HepG2 (cell line): ENCODE measurements around the gene STIM1. TPM values are rescaled to one million over a fixed set of nuclear protein-coding genes. Genes with fewer than 3 reads are reported as not detected.

Experiments
- ATAC-seq: fragments of 200-7000 bp; cut with Tn5 transposase; 3 replicates; pipeline ENCODE4 v1.9.1; 2020; ENCODE audit warnings: mild to moderate bottlenecking, moderate library complexity
- BruUV-seq: library from RNA; stranded (reverse); fragments of 400-500 nt; replicated peaks from 2 replicates; lab custom pipeline; 2021; lab: Mats Ljungman, UMichigan
- CTCF ChIA-PET: fragments of 300-600 bp; formaldehyde crosslinking; extraction: SDS; loops from one replicate; lab custom pipeline; 2021; ENCODE audit warnings: low total read pairs, inconsistent platforms, low intra/inter-chr PET ratio; lab: Yijun Ruan, JAX
- POLR2A ChIA-PET: fragments of 350-600 bp; sonication (Branson Sonifier 250); formaldehyde crosslinking; loops from one replicate; lab custom pipeline; 2020; ENCODE audit warnings: antibody characterized with exemption, inconsistent platforms; lab: Yijun Ruan, JAX
- DNase-seq: peaks from one replicate; pipeline ENCODE4 v3.0.0-alpha.2; 2015; ENCODE audit warnings: low spot score
- FAIRE-seq: peaks from 3 replicates; lab custom pipeline; 2011; peaks lifted over from hg19 to GRCh38; lab: Jason Lieb, UNC
- H2AFZ ChIP-seq: one replicate; pipeline ENCODE4 v1.6.1; 2011; ENCODE audit warnings: low read length, inconsistent platforms
- H3K27ac ChIP-seq: fragments of 300-600 bp; 3 replicates; pipeline ENCODE4 v1.8.0; 2011; ENCODE audit warnings: mixed run types, mild to moderate bottlenecking, mixed read lengths, low read length, inconsistent platforms; ENCODE audit not compliant: insufficient read depth; ENCODE audit errors: extremely low read length
- H3K27me3 ChIP-seq, 2 experiments: fragments of 200-600 bp in 1 of 2; 2 replicates in 1 of 2; 3 replicates in 1 of 2; pipeline versions ENCODE4 v1.6.0 to v1.8.0; 2011; ENCODE audit warnings: low read length in 2 of 2, mild to moderate bottlenecking in 2 of 2, moderate library complexity in 2 of 2, inconsistent platforms in 1 of 2; ENCODE audit not compliant: insufficient read depth in 2 of 2, control insufficient read depth in 1 of 2
- H3K36me3 ChIP-seq, 2 experiments: fragments of 200-600 bp in 1 of 2; replicated peaks in 1 of 2; 2 replicates in 1 of 2; 3 replicates in 1 of 2; pipeline versions ENCODE4 v1.5.1 to v1.8.0; 2011; ENCODE audit warnings: low read length in 2 of 2, inconsistent platforms in 1 of 2; ENCODE audit not compliant: insufficient read depth in 2 of 2, control insufficient read depth in 1 of 2
- H3K4me1 ChIP-seq: 2 replicates; pipeline ENCODE4 v1.5.1; 2012; ENCODE audit warnings: low read length, inconsistent platforms; ENCODE audit not compliant: insufficient read depth
- H3K4me2 ChIP-seq: 2 replicates; pipeline ENCODE4 v1.6.0; 2011; ENCODE audit warnings: low read depth, low read length, inconsistent platforms
- H3K4me3 ChIP-seq, 3 experiments: fragments of 200-600 bp in 1 of 3; sonication (generic), shearing (Covaris generic) in 1 of 3; replicated peaks in 1 of 3; 2 replicates each; pipeline ENCODE4 v1.5.1; 2011 to 2016; ENCODE audit warnings: low read length in 3 of 3, inconsistent platforms in 2 of 3, low read depth in 2 of 3, mild to moderate bottlenecking in 2 of 3, control low read depth in 1 of 3, mixed read lengths in 1 of 3; ENCODE audit not compliant: insufficient read depth in 1 of 3
- H3K79me2 ChIP-seq: one replicate; pipeline ENCODE4 v1.6.1; 2011; ENCODE audit warnings: low read length, inconsistent platforms; ENCODE audit not compliant: insufficient read depth
- H3K9ac ChIP-seq: 2 replicates; pipeline ENCODE4 v1.6.0; 2011; ENCODE audit warnings: mild to moderate bottlenecking, low read depth, low read length, inconsistent platforms; ENCODE audit not compliant: insufficient read depth
- H3K9me3 ChIP-seq: 2 replicates; pipeline ENCODE4 v1.5.1; 2012; ENCODE audit warnings: mild to moderate bottlenecking, low read length
- H4K20me1 ChIP-seq: 2 replicates; pipeline ENCODE4 v1.6.0; 2011; ENCODE audit warnings: inconsistent platforms, mild to moderate bottlenecking, low read length, moderate library complexity; ENCODE audit not compliant: insufficient read depth
- ASH2L ChIP-seq: fragments of 300-600, 200-600 bp; sonication (generic); IDR thresholded peaks from 2 replicates; pipeline ENCODE4 v1.7.0; 2017; ENCODE audit warnings: low read depth, mild to moderate bottlenecking, moderate library complexity, mixed read lengths, low read length; ENCODE audit not compliant: insufficient read length
- HDAC6 ChIP-seq: fragments of 200-600 bp; sonication (generic); IDR thresholded peaks from 2 replicates; pipeline ENCODE4 v1.7.0; 2017; ENCODE audit warnings: mild to moderate bottlenecking, antibody characterized with exemption, low read length, low read depth
- IKZF5 ChIP-seq: IDR thresholded peaks from 2 replicates; pipeline ENCODE4 v1.6.1; 2018; ENCODE audit warnings: missing genetic modification reagents, mild to moderate bottlenecking, missing compliant biosample characterization
- MLXIP ChIP-seq: sonication (generic); formaldehyde crosslinking; IDR thresholded peaks from 2 replicates; pipeline ENCODE4 v1.9.0; 2021; ENCODE audit warnings: missing genetic modification reagents, borderline replicate concordance
- MXD3 ChIP-seq: IDR thresholded peaks from 2 replicates; pipeline ENCODE4 v1.6.1; 2016; ENCODE audit warnings: mild to moderate bottlenecking, missing biosample characterization, missing genetic modification reagents
- NFYB ChIP-seq: sonication (generic); formaldehyde crosslinking; IDR thresholded peaks from 2 replicates; pipeline ENCODE4 v1.4.0; 2020; ENCODE audit warnings: missing genetic modification reagents
- NONO ChIP-seq, 2 experiments: fragments of 450-650 bp in 1 of 2; sonication (generic) in 1 of 2; formaldehyde crosslinking in 1 of 2; IDR thresholded peaks in 1 of 2; conservative IDR thresholded peaks in 1 of 2; 2 replicates each; pipeline versions ENCODE4 v1.6.1 to v1.8.0; 2017 to 2022; ENCODE audit warnings: mild to moderate bottlenecking in 1 of 2, missing genetic modification reagents in 1 of 2, moderate library complexity in 1 of 2
- STAT5B ChIP-seq: sonication (generic); formaldehyde crosslinking; IDR thresholded peaks from 2 replicates; pipeline ENCODE4 v1.4.0; 2020; ENCODE audit warnings: missing genetic modification reagents
- SYNCRIP ChIP-seq: fragments of 200-400 bp; formaldehyde crosslinking; IDR thresholded peaks from 2 replicates; pipeline ENCODE4 v1.6.1; 2018; ENCODE audit warnings: mild to moderate bottlenecking, low read depth, low read length; ENCODE audit not compliant: insufficient read depth
- TEF ChIP-seq: sonication (generic); formaldehyde crosslinking; IDR thresholded peaks from 2 replicates; pipeline ENCODE4 v1.5.0; 2020; ENCODE audit warnings: missing genetic modification reagents
- THAP8 ChIP-seq: sonication (generic); formaldehyde crosslinking; IDR thresholded peaks from 2 replicates; pipeline ENCODE4 v1.5.1; 2020; ENCODE audit warnings: missing genetic modification reagents, mild to moderate bottlenecking, borderline replicate concordance
- TP53 ChIP-seq: sonication (generic); formaldehyde crosslinking; conservative IDR thresholded peaks from 2 replicates; pipeline ENCODE4 v1.4.0; 2020; ENCODE audit warnings: missing genetic modification reagents
- U2AF1 ChIP-seq: fragments of 200-400 bp; formaldehyde crosslinking; optimal IDR thresholded peaks from 2 replicates; pipeline ENCODE3; 2017; ENCODE audit warnings: mild to moderate bottlenecking, low read depth, low read length
- ZFP36L2 ChIP-seq: sonication (generic); formaldehyde crosslinking; IDR thresholded peaks from 2 replicates; pipeline ENCODE4 v1.4.0; 2020; ENCODE audit warnings: missing genetic modification reagents
- ZNF503 ChIP-seq: sonication (generic); formaldehyde crosslinking; IDR thresholded peaks from 2 replicates; pipeline ENCODE4 v1.4.0; 2020; ENCODE audit warnings: missing genetic modification reagents
- WGBS: methylation state at CpG from one replicate; pipeline ENCODE4 v1.1.6; 2017; ENCODE audit warnings: low lambda C conversion rate; 5-methylcytosine and 5-hydroxymethylcytosine counted together
- in situ Hi-C: cut with HindIII; loops from 2 replicates; pipeline ENCODE4 v1.10.0; 2017; ENCODE audit warnings: low pct_unique_long_range_greater_than_20kb; ENCODE audit not compliant: extremely low pct_ligation_motif_present
- intact Hi-C: fragments of 100-400 bp; cut with micrococcal nuclease; formaldehyde crosslinking; loops from one replicate; pipeline ENCODE4 v1.10.0; 2022; ENCODE audit not compliant: unreplicated experiment
- polyA plus RNA-seq, 8 experiments: library from polyadenylated mRNA; depleted of rRNA in 3 of 8; stranded (reverse) in 7 of 8; unstranded in 1 of 8; fragments of >200 nt; fragmentation: Illumina TruSeq in 4 of 8; extraction: Trizol in 4 of 8; gene quantifications; 2 replicates each; pipeline versions ENCODE4 v1.2.1 to v1.2.3, GENCODE V29; 2011 to 2016; ENCODE audit warnings: low read depth in 4 of 8, missing spikeins in 1 of 8, mixed read lengths in 1 of 8; ENCODE audit not compliant: insufficient read depth in 1 of 8
- total RNA-seq, 5 experiments: library from RNA; depleted of rRNA; stranded (reverse); fragments of >200 nt; fragmentation: Illumina TruSeq; extraction: Trizol; gene quantifications; 2 replicates each; pipeline ENCODE4 v1.2.3, GENCODE V29; 2016; ENCODE audit warnings: low read depth in 1 of 5

STIM1 gene
- total and polyA plus RNA-seq, 2 of the 13 experiments (the other 11 are each of a cell fraction or from before 2014, with no cell fraction given), result 19.2 to 28.5 TPM

- TF ChIP-seq ZNF503 (no peak), SYNCRIP (no peak), STAT5B (CRISPR knock-in tag) (no peak), THAP8 (CRISPR knock-in tag) (no peak), ZFP36L2 (CRISPR knock-in tag) (no peak), NFYB (no peak), TP53 (CRISPR knock-in tag) (no peak), MLXIP (CRISPR knock-in tag) (no peak)
These were observed 247.8 kb downstream of the STIM1 start (continued) for GRCh38 chr11:4103269-4103668.

- ChIA-PET POLR2A (no interaction called here), CTCF (no interaction called here)
- Histone ChIP-seq H3K9ac (no peak overlapping the region), H3K36me3 (peaks cover 6 to 45% of the 10 kb centered on the region in 2 experiments), H3K4me3 (no peak overlapping the region), H2AFZ (no peak overlapping the region), H3K79me2 (peaks cover under 1% of the 10 kb centered on the region), H3K27ac (no peak overlapping the region), H3K9me3 (no peaks in the 10 kb centered on the region), H4K20me1 (no peaks in the 10 kb centered on the region), H3K27me3 (no peaks in the 10 kb centered on the region), H3K4me1 (no peaks in the 10 kb centered on the region), H3K4me2 (no peak overlapping the region)
- in situ Hi-C loops (no loop called here), intact Hi-C loops (no loop called here)
- DNase-seq, result no peak
- no peak for ATAC-seq
- no TSS peak for BruUV-seq
- no peak for FAIRE-seq
- 95% methylated on average over 1 of the region's 1 CpG for WGBS
- TF ChIP-seq IKZF5 (CRISPR knock-in tag) (no peak), MXD3 (CRISPR knock-in tag) (no peak), NONO (IDR thresholded peaks at IDR 0.05) (no peak), NONO (CRISPR knock-in tag; conservative IDR thresholded peaks at IDR 0.05) (no peak), TEF (no peak), HDAC6 (no peak), ASH2L (no peak), U2AF1 (no peak)
These were observed 250.5 kb downstream of the STIM1 start for GRCh38 chr11:4105916-4106315.
